Measurements from ENCODE around the gene PLEKHB2. TPM values are rescaled to one million over a fixed set of nuclear protein-coding genes. Genes with fewer than 3 reads are reported as not detected.
"Not testable (repeated sequence)": the region's sequence is repeated elsewhere in the genome, so short reads cannot be mapped to it uniquely, and the experiment has no call there.

PLEKHB2 gene
- polyA plus RNA-seq, 6 donors from 2014 or later, result 53.5 to 68.1 (median 57.3) TPM

DNA sequence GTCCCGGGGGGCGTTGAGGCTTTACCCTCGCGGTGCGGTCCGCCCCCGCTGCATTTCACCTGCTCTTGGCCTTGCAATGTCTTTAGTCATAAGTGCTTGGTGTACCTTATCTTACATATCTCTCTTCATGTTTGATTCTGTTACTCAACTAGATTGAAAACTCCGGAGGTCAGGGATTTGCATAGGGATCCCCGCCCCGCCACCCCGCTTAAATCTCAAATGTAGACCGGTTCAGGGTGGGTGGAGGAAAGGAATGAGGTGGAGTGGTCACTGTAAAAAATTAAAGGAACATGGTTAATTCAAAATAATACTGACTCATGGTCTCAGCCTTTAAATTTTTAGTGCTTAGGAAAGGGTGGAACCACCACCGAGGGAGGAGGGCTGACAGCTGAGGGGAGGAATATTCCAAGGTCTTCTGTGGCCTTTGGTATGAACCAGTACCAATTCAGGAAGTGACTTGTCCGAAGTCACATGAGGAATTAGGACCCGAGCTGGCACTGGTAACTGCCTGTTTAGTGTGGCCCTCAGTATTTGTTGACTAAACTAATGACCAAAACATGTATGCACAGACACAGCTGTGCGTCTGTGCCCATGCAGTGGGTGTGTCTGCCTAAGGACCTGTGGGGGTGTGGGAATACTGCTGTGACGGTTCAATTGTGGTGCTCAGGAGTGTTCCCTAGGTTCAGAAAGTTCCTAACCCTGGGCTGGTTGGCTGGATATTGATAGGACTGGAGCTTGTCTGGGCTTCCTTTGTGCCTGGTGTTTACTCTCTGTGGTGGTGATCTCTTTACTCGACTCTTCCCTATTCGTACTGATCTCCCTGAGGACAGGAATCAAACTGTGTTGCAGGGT, 1.0 kb downstream of the PLEKHB2 start:
- DNase-seq (peak; percentile 12), ATAC-seq (ENCODE audit: low read depth in 2 of 2) (peak; percentile 2 to 13)
- Mint-ChIP-seq H3K36me3 (peaks cover 5 to 15% of the 10 kb centered on the region in 2 donors), H3K4me1 (peaks cover 34 to 47% (median 40%) of the 10 kb centered on the region in 3 donors), H3K4me3 (peak overlapping the region; percentile 92 to 99 (median 97)), H3K27ac (peak overlapping the region; percentile 97 to 100 (median 98)), H3K9me3 (no peaks in the 10 kb centered on the region), H3K27me3 (no peaks in the 10 kb centered on the region)

- ATAC-seq (ENCODE audit: low read depth in 2 of 2) (no peak), DNase-seq (no peak)
- Mint-ChIP-seq H3K4me3 (no peak overlapping the region), H3K27me3 (no peaks in the 10 kb centered on the region), H3K27ac (peak overlapping the region in 1 of 6 donors; percentile 42), H3K36me3 (peaks cover 23 to 29% of the 10 kb centered on the region in 2 donors), H3K9me3 (peaks cover 2 to 15% (median 7%) of the 10 kb centered on the region in 7 donors), H3K4me1 (peaks cover 29 to 42% (median 41%) of the 10 kb centered on the region in 3 donors)
Measured at GRCh38 chr2:131112529-131112928, 7.4 kb downstream of the PLEKHB2 start.

GRCh38 chr2:131113566-131114227, 8.6 kb downstream of the PLEKHB2 start:
- peaks cover 2 to 15% (median 7%) of the 10 kb centered on the region in 7 donors for H3K9me3 Mint-ChIP-seq
- peak overlapping the region in 1 of 8 donors; percentile 21 for H3K4me3 Mint-ChIP-seq
- ATAC-seq (ENCODE audit: low read depth in 2 of 2) (no peak), DNase-seq (no peak)
- H3K4me1 Mint-ChIP-seq, result peaks cover 33 to 46% (median 46%) of the 10 kb centered on the region in 3 donors
- H3K27ac Mint-ChIP-seq, result peak overlapping the region in 2 of 6 donors; percentile 26 to 81
- peaks cover 23 to 29% of the 10 kb centered on the region in 2 donors for H3K36me3 Mint-ChIP-seq
- no peaks in the 10 kb centered on the region for H3K27me3 Mint-ChIP-seq

DNA sequence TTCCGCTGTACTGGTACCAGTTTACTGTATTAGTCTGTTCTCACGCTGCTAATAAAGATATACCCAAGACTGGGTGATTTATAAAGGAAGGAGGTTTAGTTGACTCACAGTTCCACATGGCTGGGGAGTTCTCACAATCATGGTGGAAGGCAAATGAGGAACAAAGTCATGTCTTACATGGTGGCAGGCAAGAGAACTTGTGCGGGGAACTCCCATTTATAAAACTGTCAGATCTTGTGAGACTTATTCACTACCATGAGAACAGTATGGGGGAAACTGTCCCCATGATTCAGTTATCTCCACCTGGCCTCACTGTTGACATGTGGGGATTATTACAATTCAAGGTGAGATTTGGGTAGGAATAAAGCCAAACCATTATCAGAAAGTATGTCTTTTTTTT, 9.8 kb downstream of the PLEKHB2 start:
- ATAC-seq (ENCODE audit: low read depth in 2 of 2); H3K27me3 Mint-ChIP-seq; DNase-seq: not testable (repeated sequence)
- Mint-ChIP-seq H3K4me1 (peaks cover 37 to 53% (median 49%) of the 10 kb centered on the region in 3 donors), H3K9me3 (peaks cover 2 to 15% (median 7%) of the 10 kb centered on the region in 7 donors), H3K36me3 (peaks cover 23 to 29% of the 10 kb centered on the region in 2 donors), H3K27ac (peak overlapping the region in 2 of 6 donors; percentile 43 to 72), H3K4me3 (peak overlapping the region in 1 of 8 donors; percentile 34)

DNA sequence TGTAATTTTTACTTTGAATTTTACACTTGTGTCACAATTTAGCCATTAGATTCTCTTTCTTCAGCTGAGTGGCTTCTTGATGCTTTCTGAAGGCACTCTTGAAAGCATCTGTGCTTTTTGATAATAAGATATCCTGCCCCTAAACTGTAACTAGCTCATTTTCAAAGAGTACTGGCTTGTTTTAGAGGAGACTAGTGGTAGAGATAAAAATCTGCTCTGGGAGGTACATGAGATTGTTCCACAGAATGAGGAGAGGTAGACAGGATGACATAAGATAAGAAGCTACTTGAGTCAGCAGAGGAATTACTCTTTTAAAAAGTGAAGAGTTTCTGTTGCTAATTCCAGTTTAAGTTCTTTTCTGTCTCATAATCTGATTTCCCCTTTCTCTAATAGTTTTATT, 10.6 kb downstream of the PLEKHB2 start:
- H3K27me3 Mint-ChIP-seq, result no peaks in the 10 kb centered on the region
- DNase-seq, result no peak
- H3K9me3 Mint-ChIP-seq, result peaks cover 2 to 15% (median 7%) of the 10 kb centered on the region in 7 donors
- H3K4me3 Mint-ChIP-seq, result peak overlapping the region in 1 of 8 donors; percentile 24
- no peak for ATAC-seq (ENCODE audit: low read depth in 2 of 2)
- H3K36me3 Mint-ChIP-seq, result peaks cover 19 to 22% of the 10 kb centered on the region in 2 donors
- H3K4me1 Mint-ChIP-seq, result peaks cover 33 to 50% (median 47%) of the 10 kb centered on the region in 3 donors
- peak overlapping the region in 1 of 6 donors; percentile 16 for H3K27ac Mint-ChIP-seq

- Mint-ChIP-seq H3K4me3 (no peak overlapping the region), H3K9me3 (peaks cover 0 to 4% (median 0%) of the 10 kb centered on the region in 7 donors), H3K4me1 (peaks cover 20 to 25% (median 23%) of the 10 kb centered on the region in 3 donors), H3K27ac (no peak overlapping the region), H3K36me3 (peaks cover 6 to 12% of the 10 kb centered on the region in 2 donors), H3K27me3 (no peaks in the 10 kb centered on the region)
- DNase-seq, result no peak
- no peak for ATAC-seq (ENCODE audit: low read depth in 2 of 2)
Measured at GRCh38 chr2:131120815-131121317, 15.7 kb downstream of the PLEKHB2 start.

DNA sequence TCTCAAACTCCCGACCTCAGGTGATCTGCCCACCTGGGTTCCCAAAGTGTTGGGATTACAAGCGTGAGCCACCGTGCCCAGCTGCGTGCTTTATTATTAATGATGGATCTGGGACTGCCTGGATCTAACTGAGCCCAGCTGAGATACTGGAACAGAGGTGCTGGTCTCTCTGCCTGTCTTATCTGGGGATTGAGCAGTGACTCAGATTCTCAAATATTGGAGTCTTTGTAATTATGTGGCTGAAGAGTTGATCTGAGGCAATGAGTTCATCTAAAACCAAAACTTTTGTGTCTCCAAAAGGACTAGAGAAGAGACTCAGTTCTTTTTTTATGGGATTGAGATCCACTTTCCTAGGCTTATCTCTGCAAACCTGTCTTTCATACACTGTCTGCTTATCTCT, 16.3 kb downstream of the PLEKHB2 start:
- peaks cover 0 to 6% of the 10 kb centered on the region in 2 donors for H3K36me3 Mint-ChIP-seq
- DNase-seq (no peak), ATAC-seq (ENCODE audit: low read depth in 2 of 2) (no peak)
- H3K27ac Mint-ChIP-seq, result peak overlapping the region in 1 of 6 donors; percentile 75
- peaks cover 20 to 25% (median 23%) of the 10 kb centered on the region in 3 donors for H3K4me1 Mint-ChIP-seq
- no peaks in the 10 kb centered on the region for H3K9me3 Mint-ChIP-seq
- no peak overlapping the region for H3K4me3 Mint-ChIP-seq
- H3K27me3 Mint-ChIP-seq, result no peaks in the 10 kb centered on the region

DNA sequence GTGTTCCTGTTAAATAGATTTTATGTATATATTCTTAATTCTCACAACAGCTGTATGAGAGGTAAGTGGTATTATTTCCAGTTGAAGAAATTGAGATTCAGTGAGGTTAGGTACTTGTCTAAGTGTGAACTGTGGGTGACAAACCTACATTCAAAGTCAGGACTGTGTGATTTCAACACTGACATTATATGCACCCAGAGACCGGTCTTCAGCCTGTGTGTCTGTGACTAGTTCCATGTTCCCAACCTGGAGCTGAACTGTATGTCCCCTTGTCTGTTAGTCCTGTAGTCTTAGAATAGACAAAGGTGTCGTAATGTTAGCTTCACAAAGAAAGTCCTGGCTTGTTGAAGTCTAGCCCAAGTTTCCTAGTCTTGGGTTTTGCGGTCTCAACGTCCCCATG, 17.4 kb downstream of the PLEKHB2 start:
- H3K4me1 Mint-ChIP-seq, result peaks cover 18 to 24% (median 23%) of the 10 kb centered on the region in 3 donors
- H3K36me3 Mint-ChIP-seq, result peaks cover 8 to 9% of the 10 kb centered on the region in 2 donors
- no peaks in the 10 kb centered on the region for H3K27me3 Mint-ChIP-seq

DNA sequence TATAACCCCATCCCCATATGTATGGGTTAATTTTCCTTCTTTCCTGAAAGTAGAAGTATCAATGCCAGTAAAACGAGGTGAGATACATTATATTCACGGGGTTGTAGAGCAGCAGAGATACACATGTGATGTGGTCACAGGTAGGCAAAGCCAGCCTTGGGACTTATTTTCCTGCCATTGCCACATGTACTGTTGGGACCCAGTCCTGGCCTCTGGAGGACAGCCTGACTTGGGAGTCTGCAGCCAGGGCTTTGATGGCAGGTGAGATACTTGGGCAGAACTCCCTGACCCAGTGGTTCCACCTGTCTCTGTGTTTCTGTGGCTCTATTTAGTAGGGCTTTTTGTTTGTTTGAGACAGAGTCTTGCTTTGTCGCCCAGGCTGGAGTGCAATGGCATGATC, 18.1 kb downstream of the PLEKHB2 start:
- ATAC-seq (ENCODE audit: low read depth in 2 of 2) (no peak), DNase-seq (no peak)
- Mint-ChIP-seq H3K9me3 (no peaks in the 10 kb centered on the region), H3K4me1 (peaks cover 14 to 19% (median 17%) of the 10 kb centered on the region in 3 donors), H3K4me3 (no peak overlapping the region), H3K27me3 (no peaks in the 10 kb centered on the region), H3K36me3 (peaks cover 14 to 16% of the 10 kb centered on the region in 2 donors), H3K27ac (no peak overlapping the region)

More for the DNA sequence above, 17.4 kb downstream of the PLEKHB2 start:
- H3K4me3 Mint-ChIP-seq, result no peak overlapping the region
- ATAC-seq (ENCODE audit: low read depth in 2 of 2), result no peak
- H3K9me3 Mint-ChIP-seq, result no peaks in the 10 kb centered on the region
- no peak for DNase-seq
- no peak overlapping the region for H3K27ac Mint-ChIP-seq

DNA sequence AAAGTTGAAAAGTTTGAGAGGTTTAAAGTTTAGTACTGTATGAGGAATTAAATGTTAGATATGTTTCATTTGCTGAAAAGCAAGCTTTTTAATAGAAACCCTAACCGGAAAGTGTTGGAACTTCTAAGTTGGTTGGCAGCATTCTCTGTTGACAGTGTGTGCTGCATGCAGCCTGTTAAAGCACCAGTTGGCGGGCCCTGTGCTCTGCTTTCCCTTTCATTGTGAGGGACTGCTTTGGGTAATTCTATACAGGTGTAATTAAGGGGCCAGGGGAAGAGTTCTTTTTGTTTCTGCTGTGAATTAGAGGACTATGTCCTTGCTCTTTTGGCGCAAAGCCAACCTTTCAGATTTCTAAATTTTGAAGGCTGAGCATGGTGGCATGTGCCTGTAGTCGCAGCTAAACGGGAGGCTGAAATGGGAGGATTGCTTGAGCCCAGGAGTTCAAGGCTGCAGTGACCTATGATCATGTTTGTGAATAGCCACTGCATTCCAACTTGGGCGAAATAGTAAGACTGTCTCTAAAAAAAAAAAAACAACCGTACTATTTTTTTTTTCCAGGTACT, 20.1 kb downstream of the PLEKHB2 start:
- H3K27ac Mint-ChIP-seq, result peak overlapping the region in 2 of 6 donors; percentile 29 to 49
- no peaks in the 10 kb centered on the region for H3K27me3 Mint-ChIP-seq
- peaks cover 31 to 33% of the 10 kb centered on the region in 2 donors for H3K36me3 Mint-ChIP-seq
- DNase-seq, result no peak
- H3K4me3 Mint-ChIP-seq, result no peak overlapping the region
- peaks cover 6 to 14% (median 10%) of the 10 kb centered on the region in 3 donors for H3K4me1 Mint-ChIP-seq
- ATAC-seq (ENCODE audit: low read depth in 2 of 2), result no peak
- peaks cover 0 to 7% (median 2%) of the 10 kb centered on the region in 7 donors for H3K9me3 Mint-ChIP-seq

DNA sequence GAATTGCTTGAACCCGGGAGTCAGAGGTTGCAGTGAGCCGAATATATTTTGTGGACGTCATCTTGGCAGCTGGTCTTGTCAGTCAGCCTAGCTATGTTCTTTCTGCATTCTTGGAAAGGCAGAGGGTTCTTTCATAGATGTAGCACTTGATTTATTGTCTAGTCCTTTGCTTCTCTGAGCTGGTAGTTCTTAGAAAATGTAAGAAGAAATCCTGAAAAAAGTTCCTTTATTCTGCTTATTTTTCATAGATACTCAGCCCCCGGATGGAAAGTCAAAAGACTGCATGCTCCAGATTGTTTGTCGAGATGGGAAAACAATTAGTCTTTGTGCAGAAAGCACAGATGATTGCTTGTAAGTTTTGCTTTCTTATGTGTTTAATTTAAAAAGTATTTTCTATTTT, 21.3 kb downstream of the PLEKHB2 start:
- Mint-ChIP-seq H3K27ac (no peak overlapping the region), H3K36me3 (peaks cover 33 to 34% of the 10 kb centered on the region in 2 donors), H3K9me3 (peaks cover 0 to 7% (median 2%) of the 10 kb centered on the region in 7 donors), H3K4me3 (no peak overlapping the region), H3K27me3 (no peaks in the 10 kb centered on the region), H3K4me1 (peaks cover 0 to 9% (median 5%) of the 10 kb centered on the region in 3 donors)
- ATAC-seq (ENCODE audit: low read depth in 2 of 2) (no peak), DNase-seq (no peak)

DNA sequence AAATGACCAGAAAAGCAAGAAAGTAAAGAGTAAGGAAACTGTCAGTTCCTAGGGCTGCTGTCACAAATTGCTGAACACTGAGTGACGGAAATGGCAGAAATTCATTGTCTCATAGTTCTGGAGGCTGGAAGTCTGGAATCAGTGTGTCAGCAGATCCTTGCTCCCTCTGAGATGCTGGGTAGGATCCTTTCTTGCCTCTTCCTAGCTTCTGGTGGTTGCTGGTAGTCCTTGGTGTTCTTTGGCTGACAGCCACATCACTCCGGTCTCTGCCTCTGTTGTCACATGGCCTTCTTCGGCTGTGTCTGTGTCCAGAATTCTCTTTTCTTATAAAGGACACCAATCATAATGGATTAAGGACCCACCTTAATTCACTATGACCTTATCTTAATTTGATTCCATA, 21.9 kb downstream of the PLEKHB2 start:
- H3K27ac Mint-ChIP-seq, result peak overlapping the region in 1 of 6 donors; percentile 13
- DNase-seq, result no peak
- H3K4me3 Mint-ChIP-seq, result no peak overlapping the region
- no peak for ATAC-seq (ENCODE audit: low read depth in 2 of 2)
- peaks cover 0 to 7% (median 2%) of the 10 kb centered on the region in 7 donors for H3K9me3 Mint-ChIP-seq
- peaks cover 33 to 35% of the 10 kb centered on the region in 2 donors for H3K36me3 Mint-ChIP-seq
- no peaks in the 10 kb centered on the region for H3K27me3 Mint-ChIP-seq
- H3K4me1 Mint-ChIP-seq, result peaks cover 0 to 9% (median 5%) of the 10 kb centered on the region in 3 donors

- Mint-ChIP-seq H3K36me3 (peaks cover 33 to 35% of the 10 kb centered on the region in 2 donors), H3K27me3 (no peaks in the 10 kb centered on the region), H3K4me3 (no peak overlapping the region), H3K27ac (no peak overlapping the region), H3K4me1 (peaks cover 0 to 6% (median 5%) of the 10 kb centered on the region in 3 donors), H3K9me3 (peaks cover 0 to 7% (median 2%) of the 10 kb centered on the region in 7 donors)
- ATAC-seq (ENCODE audit: low read depth in 2 of 2) (no peak), DNase-seq (no peak)
Measured at GRCh38 chr2:131127981-131128380, 22.8 kb downstream of the PLEKHB2 start.

Measured in naive B cell (primary cell).